B cell (primary cell): ENCODE measurements around the gene GMPR.

Experiments
- CTCF ChIP-seq: fragments of 200-600 bp; IDR thresholded peaks from one replicate; pipeline ENCODE4 v1.8.0; 2022; ENCODE audit warnings: antibody characterized with exemption, mild to moderate bottlenecking
- EZH2 ChIP-seq: IDR thresholded peaks from 2 replicates; pipeline ENCODE4 v1.6.1; 2012; ENCODE audit warnings: borderline replicate concordance, low read depth, mild to moderate bottlenecking, moderate library complexity, low read length; ENCODE audit not compliant: insufficient read depth, poor library complexity, severe bottlenecking

- TF ChIP-seq EZH2 (no peak), CTCF (no peak)
Measured at GRCh38 chr6:16252686-16253299, 14.4 kb downstream of the GMPR start.
